WTC11 (cell line): Measurements from ENCODE around the gene TMEM229B.

Experiments
- CBFB ChIP-seq: sonication (generic); formaldehyde crosslinking; IDR thresholded peaks from 2 replicates; pipeline ENCODE4 v1.8.1; 2022; ENCODE audit warnings: mild to moderate bottlenecking, low read depth, missing genetic modification reagents
- JUN ChIP-seq: sonication (generic); formaldehyde crosslinking; IDR thresholded peaks from 2 replicates; pipeline ENCODE4 v1.8.0; 2023; ENCODE audit warnings: mild to moderate bottlenecking, missing genetic modification reagents
- NFYB ChIP-seq: sonication (generic); formaldehyde crosslinking; conservative IDR thresholded peaks from 2 replicates; pipeline ENCODE4 v1.8.0; 2022; ENCODE audit warnings: low read depth, missing genetic modification reagents
- NR2C2 ChIP-seq: sonication (generic); formaldehyde crosslinking; IDR thresholded peaks from 2 replicates; pipeline ENCODE4 v1.8.0; 2022; ENCODE audit warnings: mild to moderate bottlenecking, missing genetic modification reagents
- TCF7 ChIP-seq: sonication (generic); formaldehyde crosslinking; IDR thresholded peaks from 2 replicates; pipeline ENCODE4 v1.8.0; 2022; ENCODE audit warnings: mild to moderate bottlenecking, low read depth, missing genetic modification reagents, moderate library complexity
- ZNF416 ChIP-seq: fragments of 250-450 bp; sonication (Bioruptor Pico); IDR thresholded peaks from 2 replicates; pipeline ENCODE4 v1.9.0; 2021; ENCODE audit warnings: mild to moderate bottlenecking, inconsistent platforms
- TF ChIP-seq, protein P1 (sequence below): fragments of 200-600 bp; IDR thresholded peaks from 2 replicates; pipeline ENCODE4 v1.8.0; 2022; ENCODE audit warnings: antibody characterized with exemption
- TF ChIP-seq, protein P2 (sequence below): sonication (generic); formaldehyde crosslinking; IDR thresholded peaks from 2 replicates; pipeline ENCODE4 v1.8.0; 2022; ENCODE audit warnings: mild to moderate bottlenecking, missing genetic modification reagents
- TF ChIP-seq, protein P3 (sequence below): sonication (generic); formaldehyde crosslinking; IDR thresholded peaks from 2 replicates; pipeline ENCODE4 v1.8.1; 2022; ENCODE audit warnings: low read depth, missing genetic modification reagents, borderline replicate concordance
- TF ChIP-seq, protein P4 (sequence below): sonication (generic); formaldehyde crosslinking; conservative IDR thresholded peaks from 2 replicates; pipeline ENCODE4 v1.8.1; 2023; ENCODE audit warnings: mild to moderate bottlenecking, low read depth, missing genetic modification reagents, moderate library complexity
- TF ChIP-seq, protein P5 (sequence below): fragments of 250-450 bp; sonication (Bioruptor Pico); IDR thresholded peaks from 2 replicates; pipeline ENCODE4 v2.1.2; 2022; ENCODE audit warnings: mild to moderate bottlenecking, moderate library complexity

DNA sequence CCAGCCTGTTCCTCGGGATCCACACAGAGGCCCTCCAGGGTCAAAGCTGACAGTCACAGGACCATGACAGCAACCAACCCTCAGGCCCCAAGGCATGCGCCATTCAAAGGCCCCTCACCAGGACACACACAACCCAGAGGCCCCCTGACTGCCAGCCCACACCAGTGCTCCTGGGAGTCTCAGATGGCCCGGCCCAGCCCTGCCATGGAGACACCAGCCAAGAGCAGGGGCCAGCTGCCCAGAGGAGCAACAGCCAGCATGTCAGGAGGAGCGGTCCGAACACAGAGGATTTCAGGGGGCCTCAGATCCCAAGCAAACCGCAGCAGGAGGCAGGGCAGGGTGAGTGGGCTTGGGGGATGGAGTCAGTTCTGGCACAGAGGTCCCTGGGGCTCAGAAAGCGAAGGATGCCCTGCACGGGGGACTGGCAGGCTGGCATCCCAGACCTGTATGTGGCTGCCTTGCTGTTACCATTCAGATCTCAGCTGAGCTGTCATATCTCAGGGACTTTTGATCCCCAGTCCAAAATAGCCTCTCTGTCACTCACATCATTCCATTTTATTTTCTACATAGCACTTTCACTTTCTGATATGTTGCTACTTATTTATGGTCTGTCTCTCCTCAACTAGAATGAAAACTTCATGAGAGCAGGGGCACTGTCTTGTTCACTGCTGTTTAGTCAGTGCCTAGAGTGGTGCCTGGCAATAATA lies 4.8 kb downstream of the TMEM229B start:
- TF ChIP-seq CBFB (CRISPR knock-in tag): no peak
- TF ChIP-seq, protein P1, sequence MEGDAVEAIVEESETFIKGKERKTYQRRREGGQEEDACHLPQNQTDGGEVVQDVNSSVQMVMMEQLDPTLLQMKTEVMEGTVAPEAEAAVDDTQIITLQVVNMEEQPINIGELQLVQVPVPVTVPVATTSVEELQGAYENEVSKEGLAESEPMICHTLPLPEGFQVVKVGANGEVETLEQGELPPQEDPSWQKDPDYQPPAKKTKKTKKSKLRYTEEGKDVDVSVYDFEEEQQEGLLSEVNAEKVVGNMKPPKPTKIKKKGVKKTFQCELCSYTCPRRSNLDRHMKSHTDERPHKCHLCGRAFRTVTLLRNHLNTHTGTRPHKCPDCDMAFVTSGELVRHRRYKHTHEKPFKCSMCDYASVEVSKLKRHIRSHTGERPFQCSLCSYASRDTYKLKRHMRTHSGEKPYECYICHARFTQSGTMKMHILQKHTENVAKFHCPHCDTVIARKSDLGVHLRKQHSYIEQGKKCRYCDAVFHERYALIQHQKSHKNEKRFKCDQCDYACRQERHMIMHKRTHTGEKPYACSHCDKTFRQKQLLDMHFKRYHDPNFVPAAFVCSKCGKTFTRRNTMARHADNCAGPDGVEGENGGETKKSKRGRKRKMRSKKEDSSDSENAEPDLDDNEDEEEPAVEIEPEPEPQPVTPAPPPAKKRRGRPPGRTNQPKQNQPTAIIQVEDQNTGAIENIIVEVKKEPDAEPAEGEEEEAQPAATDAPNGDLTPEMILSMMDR: no peak
- TF ChIP-seq, protein P2, sequence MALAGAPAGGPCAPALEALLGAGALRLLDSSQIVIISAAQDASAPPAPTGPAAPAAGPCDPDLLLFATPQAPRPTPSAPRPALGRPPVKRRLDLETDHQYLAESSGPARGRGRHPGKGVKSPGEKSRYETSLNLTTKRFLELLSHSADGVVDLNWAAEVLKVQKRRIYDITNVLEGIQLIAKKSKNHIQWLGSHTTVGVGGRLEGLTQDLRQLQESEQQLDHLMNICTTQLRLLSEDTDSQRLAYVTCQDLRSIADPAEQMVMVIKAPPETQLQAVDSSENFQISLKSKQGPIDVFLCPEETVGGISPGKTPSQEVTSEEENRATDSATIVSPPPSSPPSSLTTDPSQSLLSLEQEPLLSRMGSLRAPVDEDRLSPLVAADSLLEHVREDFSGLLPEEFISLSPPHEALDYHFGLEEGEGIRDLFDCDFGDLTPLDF (CRISPR knock-in tag): no peak
- TF ChIP-seq, protein P3, sequence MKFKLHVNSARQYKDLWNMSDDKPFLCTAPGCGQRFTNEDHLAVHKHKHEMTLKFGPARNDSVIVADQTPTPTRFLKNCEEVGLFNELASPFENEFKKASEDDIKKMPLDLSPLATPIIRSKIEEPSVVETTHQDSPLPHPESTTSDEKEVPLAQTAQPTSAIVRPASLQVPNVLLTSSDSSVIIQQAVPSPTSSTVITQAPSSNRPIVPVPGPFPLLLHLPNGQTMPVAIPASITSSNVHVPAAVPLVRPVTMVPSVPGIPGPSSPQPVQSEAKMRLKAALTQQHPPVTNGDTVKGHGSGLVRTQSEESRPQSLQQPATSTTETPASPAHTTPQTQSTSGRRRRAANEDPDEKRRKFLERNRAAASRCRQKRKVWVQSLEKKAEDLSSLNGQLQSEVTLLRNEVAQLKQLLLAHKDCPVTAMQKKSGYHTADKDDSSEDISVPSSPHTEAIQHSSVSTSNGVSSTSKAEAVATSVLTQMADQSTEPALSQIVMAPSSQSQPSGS (CRISPR knock-in tag): no peak
- TF ChIP-seq NFYB (CRISPR knock-in tag): no peak
- no peak for TF ChIP-seq TCF7 (CRISPR knock-in tag)
- TF ChIP-seq, protein P4, sequence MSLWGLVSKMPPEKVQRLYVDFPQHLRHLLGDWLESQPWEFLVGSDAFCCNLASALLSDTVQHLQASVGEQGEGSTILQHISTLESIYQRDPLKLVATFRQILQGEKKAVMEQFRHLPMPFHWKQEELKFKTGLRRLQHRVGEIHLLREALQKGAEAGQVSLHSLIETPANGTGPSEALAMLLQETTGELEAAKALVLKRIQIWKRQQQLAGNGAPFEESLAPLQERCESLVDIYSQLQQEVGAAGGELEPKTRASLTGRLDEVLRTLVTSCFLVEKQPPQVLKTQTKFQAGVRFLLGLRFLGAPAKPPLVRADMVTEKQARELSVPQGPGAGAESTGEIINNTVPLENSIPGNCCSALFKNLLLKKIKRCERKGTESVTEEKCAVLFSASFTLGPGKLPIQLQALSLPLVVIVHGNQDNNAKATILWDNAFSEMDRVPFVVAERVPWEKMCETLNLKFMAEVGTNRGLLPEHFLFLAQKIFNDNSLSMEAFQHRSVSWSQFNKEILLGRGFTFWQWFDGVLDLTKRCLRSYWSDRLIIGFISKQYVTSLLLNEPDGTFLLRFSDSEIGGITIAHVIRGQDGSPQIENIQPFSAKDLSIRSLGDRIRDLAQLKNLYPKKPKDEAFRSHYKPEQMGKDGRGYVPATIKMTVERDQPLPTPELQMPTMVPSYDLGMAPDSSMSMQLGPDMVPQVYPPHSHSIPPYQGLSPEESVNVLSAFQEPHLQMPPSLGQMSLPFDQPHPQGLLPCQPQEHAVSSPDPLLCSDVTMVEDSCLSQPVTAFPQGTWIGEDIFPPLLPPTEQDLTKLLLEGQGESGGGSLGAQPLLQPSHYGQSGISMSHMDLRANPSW: no peak
- TF ChIP-seq, protein P5, sequence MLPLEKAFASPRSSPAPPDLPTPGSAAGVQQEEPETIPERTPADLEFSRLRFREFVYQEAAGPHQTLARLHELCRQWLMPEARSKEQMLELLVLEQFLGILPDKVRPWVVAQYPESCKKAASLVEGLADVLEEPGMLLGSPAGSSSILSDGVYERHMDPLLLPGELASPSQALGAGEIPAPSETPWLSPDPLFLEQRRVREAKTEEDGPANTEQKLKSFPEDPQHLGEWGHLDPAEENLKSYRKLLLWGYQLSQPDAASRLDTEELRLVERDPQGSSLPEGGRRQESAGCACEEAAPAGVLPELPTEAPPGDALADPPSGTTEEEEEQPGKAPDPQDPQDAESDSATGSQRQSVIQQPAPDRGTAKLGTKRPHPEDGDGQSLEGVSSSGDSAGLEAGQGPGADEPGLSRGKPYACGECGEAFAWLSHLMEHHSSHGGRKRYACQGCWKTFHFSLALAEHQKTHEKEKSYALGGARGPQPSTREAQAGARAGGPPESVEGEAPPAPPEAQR (CRISPR knock-in tag): no peak
- no peak for TF ChIP-seq NR2C2 (CRISPR knock-in tag)
- no peak for TF ChIP-seq ZNF416 (CRISPR knock-in tag)
- no peak for TF ChIP-seq JUN (CRISPR knock-in tag)
